ENCODE data around the gene NPAS1.

- TF ChIP-seq CTCF (IDR thresholded peaks at IDR 0.05; ENCODE audit: low read depth, low read length) (no peak), EZH2phosphoT487 (IDR thresholded peaks at IDR 0.05; ENCODE audit: low read depth) (no peak)
These were observed 49.3 kb downstream of the NPAS1 start for GRCh38 chr19:47068876-47069406.

Measured in OCI-LY3 (cell line).